ENCODE data around the gene COL4A6. TPM values are rescaled to one million over a fixed set of nuclear protein-coding genes. Genes with fewer than 3 reads are reported as not detected.

The COL4A6 gene
- total RNA-seq, 2 experiments from 2014 or later: not detected

DNA sequence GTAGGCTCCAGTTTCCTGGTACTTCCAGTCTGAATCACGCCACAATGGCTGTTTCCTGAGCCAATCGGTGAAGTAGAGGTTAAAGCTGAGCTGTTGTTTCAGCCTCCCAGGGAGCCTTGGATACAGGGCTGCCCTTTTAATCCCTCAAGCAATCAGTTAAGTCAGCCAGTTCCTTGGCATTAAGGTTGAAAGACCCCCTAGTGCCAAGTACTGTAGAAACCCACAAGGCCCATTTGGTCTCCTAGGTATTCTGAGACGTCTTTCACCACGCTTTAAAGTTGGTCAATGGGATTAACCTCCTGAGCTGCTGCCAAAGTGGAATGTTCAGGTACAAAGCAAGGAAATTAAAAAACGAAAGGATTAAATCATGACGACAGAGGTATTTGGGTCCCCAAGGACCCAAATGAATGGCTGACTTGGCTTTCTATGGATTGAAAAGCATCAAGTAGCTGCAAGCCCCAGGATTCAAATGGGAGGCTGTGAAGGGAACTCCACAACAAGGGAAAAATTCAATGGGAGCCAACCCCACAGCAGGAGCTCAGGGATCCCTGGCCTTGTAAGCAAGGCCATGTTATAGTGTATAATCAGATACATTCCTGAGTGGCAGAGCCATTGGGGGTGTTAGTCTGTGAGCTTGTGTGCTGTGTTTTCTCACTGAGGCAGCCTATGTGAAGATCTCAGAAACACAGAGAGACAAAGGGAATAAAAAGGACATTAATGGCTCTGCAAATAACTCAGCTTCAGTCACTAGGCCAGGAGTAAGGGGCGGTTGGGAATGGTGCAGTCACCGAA, 260.7 kb downstream of the COL4A6 start:
- TF ChIP-seq, protein P1, sequence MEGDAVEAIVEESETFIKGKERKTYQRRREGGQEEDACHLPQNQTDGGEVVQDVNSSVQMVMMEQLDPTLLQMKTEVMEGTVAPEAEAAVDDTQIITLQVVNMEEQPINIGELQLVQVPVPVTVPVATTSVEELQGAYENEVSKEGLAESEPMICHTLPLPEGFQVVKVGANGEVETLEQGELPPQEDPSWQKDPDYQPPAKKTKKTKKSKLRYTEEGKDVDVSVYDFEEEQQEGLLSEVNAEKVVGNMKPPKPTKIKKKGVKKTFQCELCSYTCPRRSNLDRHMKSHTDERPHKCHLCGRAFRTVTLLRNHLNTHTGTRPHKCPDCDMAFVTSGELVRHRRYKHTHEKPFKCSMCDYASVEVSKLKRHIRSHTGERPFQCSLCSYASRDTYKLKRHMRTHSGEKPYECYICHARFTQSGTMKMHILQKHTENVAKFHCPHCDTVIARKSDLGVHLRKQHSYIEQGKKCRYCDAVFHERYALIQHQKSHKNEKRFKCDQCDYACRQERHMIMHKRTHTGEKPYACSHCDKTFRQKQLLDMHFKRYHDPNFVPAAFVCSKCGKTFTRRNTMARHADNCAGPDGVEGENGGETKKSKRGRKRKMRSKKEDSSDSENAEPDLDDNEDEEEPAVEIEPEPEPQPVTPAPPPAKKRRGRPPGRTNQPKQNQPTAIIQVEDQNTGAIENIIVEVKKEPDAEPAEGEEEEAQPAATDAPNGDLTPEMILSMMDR (conservative IDR thresholded peaks at IDR 0.05; ENCODE audit: low read length): no peak
- no peak for TF ChIP-seq EZH2phosphoT487 (IDR thresholded peaks at IDR 0.05; ENCODE audit: borderline replicate concordance, low read depth, low read length)
- Histone ChIP-seq H4K20me1 (ENCODE audit: insufficient read depth, low read length) (no peaks in the 10 kb centered on the region), H3K27ac (ENCODE audit: low read depth, low read length, poor library complexity, severe bottlenecking) (no peak overlapping the region), H3K9me2 (ENCODE audit: insufficient read depth, low read length) (no peaks in the 10 kb centered on the region), H3K79me2 (ENCODE audit: insufficient read depth, low read depth, low read length) (no peaks in the 10 kb centered on the region), H3K4me1 (ENCODE audit: insufficient read depth, low read length, poor library complexity, severe bottlenecking) (no peaks in the 10 kb centered on the region), H3K9me3 (ENCODE audit: low read length) (no peaks in the 10 kb centered on the region), H3K4me2 (ENCODE audit: low read length) (no peak overlapping the region), H2AFZ (ENCODE audit: low read length) (no peak overlapping the region), H3K4me3 (ENCODE audit: low read depth, low read length, poor library complexity, severe bottlenecking) (no peak overlapping the region), H3K36me3 (ENCODE audit: insufficient read depth, low read length) (no peaks in the 10 kb centered on the region)
- CTCF ChIA-PET (ENCODE audit: unreplicated experiment): no interaction called here
- intact Hi-C loops (cut with micrococcal nuclease; ENCODE audit: unreplicated experiment): no loop called here
- DNase-seq (ENCODE audit: low spot score): no peak
- POLR2A ChIA-PET: no interaction called here
- BruUV-seq (replicated peaks): no TSS peak

DNA sequence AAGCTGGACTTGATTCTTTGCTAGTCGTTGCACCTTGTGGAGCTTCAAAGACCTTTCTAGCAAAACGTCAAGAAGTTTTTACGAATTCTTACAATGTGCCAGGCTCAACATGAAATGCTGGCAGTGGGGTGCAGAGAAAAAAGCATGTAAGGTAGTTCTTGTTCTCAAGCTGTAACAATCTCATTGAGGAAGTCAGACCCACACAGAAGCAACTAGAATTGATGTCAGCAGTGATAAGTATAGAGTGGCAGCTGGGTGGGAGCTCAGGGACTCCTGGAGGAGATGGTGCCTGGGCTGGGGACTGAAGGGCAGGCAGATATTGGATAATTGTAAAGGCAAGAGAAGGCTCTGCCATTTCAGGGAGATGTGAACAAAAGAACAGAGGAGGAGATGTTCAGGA, 264.3 kb downstream of the COL4A6 start:
- H3K27ac ChIP-seq (ENCODE audit: low read depth, low read length, poor library complexity, severe bottlenecking): no peak overlapping the region
- TF ChIP-seq EZH2phosphoT487 (IDR thresholded peaks at IDR 0.05; ENCODE audit: borderline replicate concordance, low read depth, low read length): no peak
- TF ChIP-seq, protein P1 (conservative IDR thresholded peaks at IDR 0.05; ENCODE audit: low read length): no peak
- H3K36me3 ChIP-seq (ENCODE audit: insufficient read depth, low read length): no peaks in the 10 kb centered on the region
- ChIA-PET POLR2A (no interaction called here), CTCF (ENCODE audit: unreplicated experiment) (no interaction called here)
- no peaks in the 10 kb centered on the region for H4K20me1 ChIP-seq (ENCODE audit: insufficient read depth, low read length)
- no peaks in the 10 kb centered on the region for H3K4me1 ChIP-seq (ENCODE audit: insufficient read depth, low read length, poor library complexity, severe bottlenecking)
- no peaks in the 10 kb centered on the region for H3K79me2 ChIP-seq (ENCODE audit: insufficient read depth, low read depth, low read length)
- BruUV-seq (replicated peaks): no TSS peak
- no peak overlapping the region for H3K4me3 ChIP-seq (ENCODE audit: low read depth, low read length, poor library complexity, severe bottlenecking)
- no peaks in the 10 kb centered on the region for H3K9me2 ChIP-seq (ENCODE audit: insufficient read depth, low read length)
- H2AFZ ChIP-seq (ENCODE audit: low read length): no peak overlapping the region
- DNase-seq (ENCODE audit: low spot score): no peak
- H3K4me2 ChIP-seq (ENCODE audit: low read length): no peak overlapping the region
- intact Hi-C loops (cut with micrococcal nuclease; ENCODE audit: unreplicated experiment): no loop called here
- H3K9me3 ChIP-seq (ENCODE audit: low read length): no peaks in the 10 kb centered on the region

DNA sequence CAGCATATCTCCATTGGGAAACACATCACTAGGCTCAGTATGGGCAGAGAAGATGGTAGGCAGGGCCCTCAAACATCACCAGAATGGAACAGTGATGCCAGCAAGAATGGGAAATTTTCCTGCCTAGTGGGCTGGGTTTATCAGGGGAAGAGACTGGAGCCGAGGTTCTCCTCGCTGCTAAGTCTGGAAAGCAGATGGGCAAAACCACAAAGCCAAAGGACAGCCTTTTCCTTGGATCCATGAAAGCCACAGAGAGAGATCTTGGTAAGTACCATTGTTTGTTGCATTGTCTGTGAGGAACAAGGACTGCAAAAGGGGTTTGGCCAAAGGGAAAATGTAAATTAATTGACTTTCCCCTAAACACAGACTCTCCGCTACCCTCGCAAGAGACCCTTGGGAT, 266.6 kb downstream of the COL4A6 start:
- H3K9me3 ChIP-seq (ENCODE audit: low read length): no peaks in the 10 kb centered on the region
- ChIA-PET CTCF (ENCODE audit: unreplicated experiment) (no interaction called here), POLR2A (no interaction called here)
- intact Hi-C loops (cut with micrococcal nuclease; ENCODE audit: unreplicated experiment): no loop called here
- no peaks in the 10 kb centered on the region for H3K79me2 ChIP-seq (ENCODE audit: insufficient read depth, low read depth, low read length)
- no peak for TF ChIP-seq EZH2phosphoT487 (IDR thresholded peaks at IDR 0.05; ENCODE audit: borderline replicate concordance, low read depth, low read length)
- TF ChIP-seq, protein P1 (conservative IDR thresholded peaks at IDR 0.05; ENCODE audit: low read length): no peak
- no peak overlapping the region for H3K27ac ChIP-seq (ENCODE audit: low read depth, low read length, poor library complexity, severe bottlenecking)
- no peaks in the 10 kb centered on the region for H4K20me1 ChIP-seq (ENCODE audit: insufficient read depth, low read length)
- H2AFZ ChIP-seq (ENCODE audit: low read length): no peak overlapping the region
- no peaks in the 10 kb centered on the region for H3K36me3 ChIP-seq (ENCODE audit: insufficient read depth, low read length)
- H3K4me1 ChIP-seq (ENCODE audit: insufficient read depth, low read length, poor library complexity, severe bottlenecking): no peaks in the 10 kb centered on the region
- no peak overlapping the region for H3K4me3 ChIP-seq (ENCODE audit: low read depth, low read length, poor library complexity, severe bottlenecking)
- BruUV-seq (replicated peaks): no TSS peak
- DNase-seq (ENCODE audit: low spot score): no peak
- no peak overlapping the region for H3K4me2 ChIP-seq (ENCODE audit: low read length)
- no peaks in the 10 kb centered on the region for H3K9me2 ChIP-seq (ENCODE audit: insufficient read depth, low read length)

Measured in OCI-LY7 (cell line).